HG03354 (cell line): ENCODE results near the gene CCDC66.

ENCODE experiments used
- ATAC-seq: cut with Tn5 transposase; IDR thresholded peaks from one replicate; pipeline ENCODE4 v1.9.1; 2021; ENCODE audit warnings: mild to moderate bottlenecking; ENCODE audit not compliant: unreplicated experiment, poor library complexity, severe bottlenecking

Gene CCDC66

DNA sequence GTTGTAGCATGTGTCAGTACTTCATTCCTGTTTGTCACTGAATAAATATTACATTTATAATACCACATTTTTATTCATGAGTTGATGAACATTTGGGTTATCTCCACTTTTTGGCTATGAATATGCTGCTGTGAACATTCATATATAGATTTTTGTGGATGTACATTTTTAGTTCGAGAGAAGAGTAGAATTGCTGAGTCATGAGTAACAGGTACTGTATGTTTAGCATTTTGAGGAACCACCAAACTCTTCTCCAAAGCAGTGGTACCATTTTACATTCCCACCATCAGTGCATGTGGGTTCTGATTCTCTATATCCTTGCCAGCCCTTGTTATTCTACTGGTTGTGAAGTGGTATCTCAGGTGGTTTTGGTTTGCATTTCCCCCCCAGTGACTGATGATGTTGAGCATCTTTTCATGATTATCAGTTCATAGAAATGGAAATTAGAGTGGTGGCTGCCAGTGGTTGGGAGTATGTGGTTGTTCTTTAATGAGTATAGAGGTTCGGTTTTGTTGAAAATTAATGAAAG, 59.6 kb downstream of the CCDC66 start:
- ATAC-seq, result no peak

DNA sequence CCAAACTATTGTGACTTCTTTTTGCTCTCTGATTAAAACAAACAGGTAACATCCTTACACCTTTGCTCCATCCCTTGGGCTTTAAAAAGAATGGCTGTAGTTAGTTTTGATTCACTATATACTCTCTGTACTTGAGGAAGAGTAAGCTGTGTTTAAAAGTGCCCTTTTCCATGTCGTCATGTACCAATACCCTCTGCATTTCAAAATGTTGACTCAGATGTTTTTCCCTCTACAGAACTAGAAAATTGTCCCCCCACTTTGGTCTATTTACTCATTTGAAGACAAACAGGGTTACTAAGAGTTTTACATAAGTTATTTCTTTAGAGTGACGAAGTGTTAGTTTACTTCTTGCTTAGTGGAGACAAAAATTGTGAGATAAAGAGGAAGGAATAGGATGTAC, 63.4 kb downstream of the CCDC66 start:
- ATAC-seq, result no peak

DNA sequence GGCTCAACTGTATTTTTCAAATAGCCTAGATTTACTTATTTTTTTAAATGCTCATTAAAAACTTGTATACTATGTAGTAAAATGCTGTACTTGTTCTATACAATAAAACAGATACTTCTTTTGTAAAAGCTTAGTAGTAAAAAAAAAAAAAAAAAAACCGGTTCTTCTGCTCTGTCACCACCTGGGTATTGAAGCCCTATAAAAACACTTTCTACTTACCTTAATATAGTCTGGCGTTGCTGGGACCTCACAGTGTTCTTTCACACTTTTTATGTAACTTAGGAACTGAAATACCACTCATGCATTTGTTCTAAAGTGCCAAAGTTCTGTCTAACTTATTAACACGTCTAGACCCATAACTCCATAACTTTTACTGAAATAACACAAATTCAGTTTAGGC, 64.7 kb downstream of the CCDC66 start:
- ATAC-seq, result no peak

DNA sequence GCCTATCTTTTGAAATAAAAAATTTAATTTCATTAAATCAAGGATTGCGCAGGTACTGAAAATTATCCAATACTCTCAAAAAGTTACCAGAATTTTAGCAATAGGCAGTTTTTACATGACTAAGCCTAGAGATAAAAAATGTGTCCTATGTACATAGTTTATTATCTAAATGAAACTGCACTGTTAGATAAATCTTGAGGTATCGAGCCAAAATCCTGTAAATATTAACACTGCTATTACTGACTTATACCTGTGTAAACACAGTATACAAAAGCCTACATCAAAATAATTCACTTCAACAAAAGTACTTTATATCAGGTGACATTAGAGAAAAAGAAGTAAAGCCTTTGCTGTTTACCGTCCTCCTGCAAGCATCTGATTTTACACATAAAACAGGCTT, 65.4 kb downstream of the CCDC66 start:
- ATAC-seq, result no peak

DNA sequence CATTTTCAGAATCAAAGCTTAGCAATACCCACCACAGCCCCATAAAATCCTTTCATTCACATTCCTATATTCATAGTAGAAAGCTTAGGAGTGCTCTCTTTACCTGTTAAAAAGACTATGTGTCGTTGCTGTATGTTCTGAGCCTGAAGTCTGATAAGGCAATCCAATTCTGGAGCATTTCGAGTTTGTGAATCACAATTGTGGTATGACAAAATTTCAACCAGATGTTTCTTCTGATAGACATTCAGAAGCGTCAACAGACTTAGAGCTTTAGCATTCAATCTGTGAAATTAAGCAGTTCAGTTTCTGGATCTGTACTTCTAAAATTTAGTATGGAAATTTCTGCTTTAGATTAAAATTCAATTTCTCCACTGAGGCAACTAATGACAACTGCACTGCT, 67.8 kb downstream of the CCDC66 start:
- ATAC-seq, result no peak

DNA sequence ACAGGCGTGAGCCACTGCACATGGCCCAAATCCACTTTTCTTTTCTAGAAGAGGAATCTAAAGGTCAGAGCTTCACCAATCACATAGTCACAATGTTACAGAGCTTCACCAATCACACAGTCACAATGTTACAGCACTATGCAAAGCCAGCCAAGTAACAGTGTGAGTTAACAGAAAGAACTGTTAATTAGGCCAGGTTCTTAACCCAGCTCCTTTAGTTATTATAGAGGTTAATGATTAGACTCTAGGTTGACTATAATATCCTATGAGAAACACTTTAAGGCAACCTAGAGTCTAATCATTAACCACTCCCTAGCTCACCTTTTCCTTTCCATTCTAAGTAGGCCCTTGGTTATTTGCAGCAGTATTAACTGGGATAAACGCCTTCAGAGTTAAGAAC, 72.1 kb downstream of the CCDC66 start:
- peak; percentile 94 for ATAC-seq

DNA sequence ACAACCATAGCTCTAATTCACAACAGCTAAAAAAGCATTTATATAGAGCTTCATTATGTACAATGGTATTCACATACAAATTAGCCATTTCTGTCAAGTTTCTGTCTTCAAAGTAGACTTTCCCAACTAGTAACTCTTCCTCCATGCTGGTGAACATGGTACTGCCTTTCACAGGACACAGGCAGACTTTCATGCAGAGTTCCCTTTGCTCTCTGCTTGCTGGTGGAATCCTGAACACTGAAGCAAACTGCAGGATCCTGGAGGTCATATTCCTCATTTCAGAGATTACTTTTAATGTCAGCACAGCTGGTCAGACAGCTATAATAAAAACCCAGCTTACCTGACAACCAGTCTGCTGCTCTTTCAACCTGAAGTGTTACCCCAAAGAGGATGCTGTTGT, 72.5 kb downstream of the CCDC66 start:
- peak; percentile 39 for ATAC-seq

DNA sequence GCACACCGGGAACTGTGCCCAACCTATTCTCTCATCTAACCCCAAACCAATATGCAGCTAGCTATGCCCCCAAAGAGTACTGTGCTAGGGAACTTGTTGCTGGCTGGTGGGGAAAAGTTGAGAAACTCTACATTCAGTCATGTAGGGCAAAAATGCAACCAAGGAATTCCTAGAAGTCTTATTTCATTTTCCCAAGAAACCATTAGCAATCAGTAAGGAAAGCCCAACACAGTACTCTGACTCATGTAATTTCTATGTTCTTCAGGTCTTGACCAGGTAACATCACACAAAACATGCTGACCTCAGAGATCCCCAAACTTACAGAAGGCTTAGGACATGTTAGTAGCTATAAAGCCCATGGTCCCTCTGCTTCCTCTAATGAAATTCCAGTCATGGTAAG, 74.0 kb downstream of the CCDC66 start:
- no peak for ATAC-seq

DNA sequence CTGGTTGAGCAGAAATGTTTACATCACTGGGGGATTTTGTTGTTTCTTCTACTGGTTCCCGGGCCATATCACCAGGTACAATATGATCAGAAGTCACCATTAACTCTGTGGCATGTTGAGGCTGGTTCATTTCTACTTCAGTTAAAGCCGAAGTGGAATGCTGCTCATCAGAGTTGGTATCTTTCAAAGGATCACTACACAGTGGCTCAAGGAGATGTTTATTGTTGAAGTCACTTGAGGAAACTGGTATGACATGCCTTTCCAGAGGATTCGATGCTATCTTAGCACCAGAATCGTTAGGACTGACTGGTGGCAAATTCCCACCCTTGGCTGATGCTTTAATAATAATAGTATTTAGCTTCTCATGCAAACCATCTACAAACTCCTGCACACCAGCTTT, 76.2 kb downstream of the CCDC66 start:
- no peak for ATAC-seq

DNA sequence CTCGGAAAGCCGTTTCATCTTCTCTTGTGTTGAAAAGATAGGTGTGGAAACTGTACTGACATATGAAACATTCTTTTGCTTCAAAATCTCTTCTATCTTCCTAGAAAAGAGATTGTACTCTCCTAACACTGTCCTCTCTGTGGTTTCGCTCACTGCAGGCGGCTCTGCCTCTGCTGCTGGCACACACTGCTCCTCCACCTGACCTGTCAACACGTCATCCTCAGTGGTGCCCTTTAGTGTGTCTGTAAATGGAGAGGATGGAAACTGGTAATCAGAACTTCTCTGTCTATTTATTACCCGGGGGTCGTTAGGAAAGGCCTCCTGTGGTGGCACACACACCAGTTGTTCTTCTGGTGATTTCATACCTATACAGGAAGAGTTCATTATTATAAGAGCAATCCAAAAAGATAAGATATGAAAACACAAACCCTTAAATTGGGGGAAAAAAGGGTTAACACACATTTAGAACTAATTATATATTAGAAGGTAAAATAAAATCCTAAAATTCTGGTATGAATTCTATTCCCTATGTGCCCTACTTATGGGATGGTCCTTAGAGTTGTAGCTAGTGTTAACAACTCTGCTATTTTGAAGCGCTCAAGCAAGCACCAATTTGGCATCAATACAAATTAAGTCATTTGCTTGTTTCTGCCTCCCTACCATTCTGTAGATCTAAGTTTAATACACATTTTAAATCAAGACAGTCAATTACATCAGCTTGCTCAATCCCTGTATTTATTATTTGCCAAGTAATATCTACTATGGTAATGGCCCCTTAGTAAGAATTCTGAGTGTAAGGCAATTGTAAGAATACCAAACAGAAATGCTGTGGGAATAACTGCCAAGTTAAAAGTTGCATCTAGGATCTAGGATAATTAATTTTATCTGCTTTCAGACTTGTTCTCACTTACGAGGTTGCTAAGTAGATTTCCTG, 76.9 kb downstream of the CCDC66 start:
- no peak for ATAC-seq

DNA sequence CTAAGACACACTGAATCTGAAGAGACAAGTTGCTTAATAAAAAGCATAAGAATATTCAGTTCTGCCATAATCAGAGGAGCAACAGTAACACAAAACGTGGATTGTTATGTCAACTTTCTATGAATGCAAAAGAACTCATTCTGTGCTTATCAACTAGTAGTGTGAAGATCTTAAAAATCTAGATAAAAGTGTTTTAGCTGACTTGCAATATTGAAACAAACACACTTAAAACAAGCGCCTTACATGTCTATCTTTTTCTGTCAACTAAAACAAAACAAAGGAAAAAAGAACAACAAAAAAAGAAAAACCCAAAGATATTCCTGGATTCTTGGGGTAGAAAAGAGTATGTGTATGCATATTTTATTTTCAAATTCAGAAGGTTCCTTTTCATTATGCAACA, 88.4 kb downstream of the CCDC66 start:
- ATAC-seq, result no peak

DNA sequence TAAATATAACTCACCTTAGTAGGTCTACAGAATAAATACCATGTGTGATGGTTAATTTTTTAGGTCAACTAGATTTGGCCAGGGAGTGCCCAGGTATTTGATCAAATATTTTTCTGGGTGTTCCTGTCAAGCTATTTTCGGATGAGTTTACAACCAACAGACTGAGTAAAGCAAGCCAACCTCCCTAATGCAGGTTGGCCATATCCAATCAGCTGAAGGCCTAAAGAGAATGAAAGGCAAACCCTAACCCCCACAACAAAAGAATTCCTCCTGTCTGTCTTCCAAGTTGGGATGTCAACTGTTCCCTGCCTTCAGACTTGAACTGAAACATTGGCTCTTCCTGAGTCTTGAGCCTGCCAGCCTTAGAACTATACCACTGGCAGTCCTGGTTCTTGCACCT, 97.5 kb downstream of the CCDC66 start:
- ATAC-seq, result no peak

DNA sequence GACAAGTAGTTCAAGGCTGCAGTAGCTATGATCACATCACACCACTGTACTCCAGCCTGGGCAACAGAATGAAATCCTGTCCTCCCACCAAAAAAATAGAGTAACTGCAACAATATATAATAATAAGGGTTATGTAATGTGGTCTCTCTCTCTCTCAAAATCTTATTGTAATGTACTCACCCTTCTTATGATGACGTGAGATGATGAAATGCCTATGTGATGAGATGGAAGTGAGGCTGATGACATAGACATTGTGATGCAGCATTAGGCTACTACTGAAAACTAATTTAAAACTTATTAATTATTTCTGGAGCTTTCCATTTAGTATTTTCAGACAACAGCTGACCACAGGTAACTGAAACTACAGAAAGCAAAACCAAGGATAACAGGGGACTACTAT, 98.7 kb downstream of the CCDC66 start:
- no peak for ATAC-seq

DNA sequence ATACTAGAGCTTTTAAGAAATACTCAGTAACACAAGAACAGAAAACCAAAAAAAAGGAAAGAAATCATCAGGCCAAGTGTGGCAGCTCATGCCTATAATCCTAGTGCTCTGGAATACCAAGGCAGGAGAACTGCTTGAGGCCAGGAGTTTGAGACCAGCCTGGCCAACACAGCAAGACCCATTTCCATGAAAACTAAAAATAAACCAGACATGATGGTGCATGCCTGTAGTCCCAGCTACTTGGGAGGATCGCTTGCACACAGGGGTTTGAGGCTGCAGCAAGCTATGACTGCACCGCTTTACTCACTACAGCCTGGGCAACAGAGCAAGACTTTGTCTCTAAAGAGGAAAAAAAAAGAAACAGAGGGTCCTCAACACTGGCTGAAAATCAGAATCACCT, 107.8 kb downstream of the CCDC66 start:
- ATAC-seq, result no peak

DNA sequence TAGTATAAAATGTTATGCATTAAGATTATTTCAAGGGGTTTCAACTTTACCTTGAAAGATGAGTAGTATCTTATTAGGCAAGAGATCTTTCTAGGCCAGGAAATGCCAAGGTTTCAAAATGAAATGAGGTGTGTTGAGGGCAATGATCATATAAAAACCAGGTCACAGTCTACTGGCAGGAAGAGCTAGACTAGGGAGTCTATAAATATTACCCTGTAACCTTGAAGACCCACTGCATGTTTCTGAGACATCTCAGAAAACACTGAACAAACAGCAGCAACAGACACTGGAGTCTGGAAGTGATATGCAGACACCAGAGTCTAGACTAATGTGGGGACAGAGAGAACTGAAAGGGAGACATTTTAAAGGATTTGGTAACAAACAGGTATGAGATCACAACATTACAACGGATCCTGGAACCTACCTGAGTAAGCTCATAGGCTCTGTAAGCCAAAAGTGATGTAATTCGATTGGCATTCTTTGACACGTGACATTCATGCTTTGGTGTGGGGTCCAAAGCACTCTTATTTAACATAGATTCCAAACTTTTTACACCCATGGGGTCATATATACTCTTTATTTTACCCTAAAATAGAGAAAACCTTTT, 111.1 kb downstream of the CCDC66 start:
- no peak for ATAC-seq
